HCT116 (cell line): ENCODE results near the gene CDKL1. TPM values are rescaled to one million over a fixed set of nuclear protein-coding genes. Genes with fewer than 3 reads are reported as not detected.

ENCODE experiments used
- ATAC-seq: fragments of 200-7000 bp; cut with Tn5 transposase; 2 replicates; pipeline ENCODE4 v1.9.1; 2020; ENCODE audit warnings: mild to moderate bottlenecking, moderate library complexity
- BruUV-seq: library from RNA; stranded (reverse); fragments of 400-500 nt; replicated peaks from 2 replicates; lab custom pipeline; 2021; lab: Mats Ljungman, UMichigan
- CTCF ChIA-PET: fragments of 300-600 bp; sonication (Branson Sonifier 250); formaldehyde crosslinking; loops from one replicate; lab custom pipeline; 2021; ENCODE audit warnings: antibody characterized with exemption; lab: Charles Lee
- POLR2A ChIA-PET: fragments of 300-600, 350-600 bp; sonication (Branson Sonifier 250); formaldehyde crosslinking; loops from one replicate; lab custom pipeline; 2021; ENCODE audit warnings: antibody characterized with exemption; lab: Charles Lee
- RAD21 ChIA-PET, 2 experiments: fragments of 300-600 bp; sonication (Branson Sonifier 250); formaldehyde crosslinking; loops; one replicate each; lab custom pipeline; 2023; ENCODE audit warnings: low total read pairs in 2 of 2; ENCODE audit not compliant: uncharacterized antibody in 2 of 2, unreplicated experiment in 2 of 2, low non-redundant PET in 1 of 2; lab: Charles Lee
- DNase-seq: peaks from one replicate; pipeline ENCODE4 v3.0.0-alpha.2; 2010; ENCODE audit warnings: low read depth, low spot score
- H2AFZ ChIP-seq: fragments of 200-600 bp; shearing (Covaris generic), sonication (generic); 2 replicates; pipeline ENCODE4 v1.6.1; 2017; ENCODE audit warnings: low read depth, mixed run types, mixed read lengths, antibody characterized with exemption, low read length; ENCODE audit not compliant: poor library complexity, severe bottlenecking
- H3K27ac ChIP-seq: 2 replicates; pipeline ENCODE4 v1.5.1; 2012; ENCODE audit warnings: low read depth, low read length
- H3K27me3 ChIP-seq: fragments of 200-600 bp; sonication (generic); 2 replicates; pipeline ENCODE4 v1.6.1; 2016; ENCODE audit warnings: mixed run types, low read length, mixed read lengths; ENCODE audit not compliant: insufficient read depth
- H3K36me3 ChIP-seq, 2 experiments: fragments of 200-500 bp in 1 of 2; fragments of 200-600 bp in 1 of 2; sonication (Bioruptor generic) in 1 of 2; sonication (generic) in 1 of 2; 2 replicates each; pipeline versions ENCODE4 v1.5.1 to v1.6.1; 2014 to 2016; ENCODE audit warnings: low read length in 2 of 2, inconsistent platforms in 1 of 2, mixed read lengths in 1 of 2, mixed run types in 1 of 2; ENCODE audit not compliant: insufficient read depth in 2 of 2, control insufficient read depth in 1 of 2
- H3K4me1 ChIP-seq, 2 experiments: fragments of 200-600 bp in 1 of 2; sonication (generic) in 1 of 2; 2 replicates each; pipeline versions ENCODE4 v1.5.1 to v1.6.1; 2012 to 2017; ENCODE audit warnings: low read length in 2 of 2, inconsistent platforms in 1 of 2, mild to moderate bottlenecking in 1 of 2, mixed read lengths in 1 of 2, mixed run types in 1 of 2, moderate library complexity in 1 of 2; ENCODE audit not compliant: insufficient read depth in 2 of 2, control insufficient read depth in 1 of 2
- H3K4me2 ChIP-seq: fragments of 200-600 bp; sonication (generic); 2 replicates; pipeline ENCODE4 v1.6.1; 2017; ENCODE audit warnings: mixed run types, low read length, mixed read lengths
- H3K4me3 ChIP-seq, 2 experiments: fragments of 200-600 bp in 1 of 2; sonication (generic) in 1 of 2; replicated peaks in 1 of 2; 2 replicates each; pipeline ENCODE4 v1.5.1; 2011 to 2016; ENCODE audit warnings: low read length in 2 of 2, control low read depth in 1 of 2, low read depth in 1 of 2, mild to moderate bottlenecking in 1 of 2, mixed read lengths in 1 of 2, mixed run types in 1 of 2
- H3K79me2 ChIP-seq: fragments of 200-600 bp; sonication (generic); 2 replicates; pipeline ENCODE4 v1.6.1; 2017; ENCODE audit warnings: mild to moderate bottlenecking, mixed run types, low read length, moderate library complexity, mixed read lengths; ENCODE audit not compliant: insufficient read depth
- H3K9ac ChIP-seq: fragments of 200-600 bp; sonication (generic); 2 replicates; pipeline ENCODE4 v1.6.1; 2016; ENCODE audit warnings: low read length, mixed read lengths
- H3K9me2 ChIP-seq: fragments of 200-600 bp; sonication (generic), shearing (Covaris generic); 2 replicates; pipeline ENCODE4 v1.6.1; 2017; ENCODE audit warnings: mixed run types, mild to moderate bottlenecking, moderate library complexity; ENCODE audit not compliant: insufficient read depth
- H3K9me3 ChIP-seq, 2 experiments: fragments of 200-500 bp in 1 of 2; fragments of 200-600 bp in 1 of 2; sonication (Bioruptor generic) in 1 of 2; sonication (generic) in 1 of 2; 2 replicates each; pipeline ENCODE4 v1.6.1; 2014 to 2017; ENCODE audit warnings: low read length in 2 of 2, mixed read lengths in 2 of 2, inconsistent platforms in 1 of 2, low read depth in 1 of 2, mild to moderate bottlenecking in 1 of 2, mixed run types in 1 of 2, moderate library complexity in 1 of 2; ENCODE audit not compliant: control insufficient read depth in 1 of 2, insufficient read depth in 1 of 2
- H4K20me1 ChIP-seq: fragments of 200-600 bp; sonication (generic), shearing (Covaris generic); 2 replicates; pipeline ENCODE4 v1.6.1; 2017; ENCODE audit warnings: mixed run types, mild to moderate bottlenecking, moderate library complexity; ENCODE audit not compliant: insufficient read depth
- ATF3 ChIP-seq: IDR thresholded peaks from 2 replicates; pipeline ENCODE4 v1.6.1; 2012
- CBX3 ChIP-seq: IDR thresholded peaks from 2 replicates; pipeline ENCODE4 v1.6.1; 2012; ENCODE audit warnings: low read depth
- intact Hi-C: fragments of 100-400 bp; cut with micrococcal nuclease; formaldehyde crosslinking; loops from 2 replicates; pipeline ENCODE4 v1.10.0; 2022
- total RNA-seq: library from RNA; stranded (reverse); gene quantifications from one replicate; pipeline ENCODE4 v1.2.1, GENCODE V29; 2021; ENCODE audit not compliant: unreplicated experiment
- TF ChIP-seq, protein P1 (sequence below), 3 experiments: fragments of 200-600 bp in 1 of 3; sonication (generic) in 1 of 3; IDR thresholded peaks in 2 of 3; conservative IDR thresholded peaks in 1 of 3; 2 replicates each; pipeline ENCODE4 v1.5.1; 2012 to 2017; ENCODE audit warnings: low read depth in 2 of 3, low read length in 2 of 3, antibody characterized with exemption in 1 of 3, borderline replicate concordance in 1 of 3, control low read depth in 1 of 3, mild to moderate bottlenecking in 1 of 3, mixed read lengths in 1 of 3, mixed run types in 1 of 3, moderate library complexity in 1 of 3; ENCODE audit not compliant: insufficient read depth in 1 of 3

CDKL1 gene
- total RNA-seq, 1 experiment from 2014 or later = 7.1 TPM

GRCh38 chr14:50319293-50319692 lies 77.4 kb downstream of the CDKL1 start:
- intact Hi-C loops = loop anchor here (10.0 kb wide), 1 partner anchor 454 kb away; no protein-coding TSS in a partner anchor
- no peaks in the 10 kb centered on the region for H3K9me2 ChIP-seq

More at GRCh38 chr14:50319293-50319692, 77.4 kb downstream of the CDKL1 start:
- ChIA-PET CTCF (interaction anchor here (0.6 to 2.4 kb wide), 3 partner anchors 13 to 458 kb away, joined by 3 to 12 read pairs (median 7); no protein-coding TSS in a partner anchor), POLR2A (no interaction called here), RAD21 (no interaction called here)
- Histone ChIP-seq H3K4me3 (no peak overlapping the region), H3K9me3 (0 out of 4 replicates have a peak, but pooled peaks cover 0 to 2% of the 10 kb centered on the region in 2 experiments), H4K20me1 (no peaks in the 10 kb centered on the region), H2AFZ (no peak overlapping the region), H3K79me2 (0 out of 2 replicates have a peak, but pooled peaks cover 3% of the 10 kb centered on the region), H3K27ac (no peak overlapping the region), H3K4me2 (no peak overlapping the region), H3K9ac (no peak overlapping the region), H3K36me3 (peaks cover 0 to 2% of the 10 kb centered on the region in 2 experiments; a peak in 1 of 4 replicates), H3K4me1 (peaks cover 5 to 10% of the 10 kb centered on the region in 2 experiments), H3K27me3 (no peaks in the 10 kb centered on the region)
- BruUV-seq = no TSS peak
- no peak for DNase-seq
- TF ChIP-seq, protein P1, sequence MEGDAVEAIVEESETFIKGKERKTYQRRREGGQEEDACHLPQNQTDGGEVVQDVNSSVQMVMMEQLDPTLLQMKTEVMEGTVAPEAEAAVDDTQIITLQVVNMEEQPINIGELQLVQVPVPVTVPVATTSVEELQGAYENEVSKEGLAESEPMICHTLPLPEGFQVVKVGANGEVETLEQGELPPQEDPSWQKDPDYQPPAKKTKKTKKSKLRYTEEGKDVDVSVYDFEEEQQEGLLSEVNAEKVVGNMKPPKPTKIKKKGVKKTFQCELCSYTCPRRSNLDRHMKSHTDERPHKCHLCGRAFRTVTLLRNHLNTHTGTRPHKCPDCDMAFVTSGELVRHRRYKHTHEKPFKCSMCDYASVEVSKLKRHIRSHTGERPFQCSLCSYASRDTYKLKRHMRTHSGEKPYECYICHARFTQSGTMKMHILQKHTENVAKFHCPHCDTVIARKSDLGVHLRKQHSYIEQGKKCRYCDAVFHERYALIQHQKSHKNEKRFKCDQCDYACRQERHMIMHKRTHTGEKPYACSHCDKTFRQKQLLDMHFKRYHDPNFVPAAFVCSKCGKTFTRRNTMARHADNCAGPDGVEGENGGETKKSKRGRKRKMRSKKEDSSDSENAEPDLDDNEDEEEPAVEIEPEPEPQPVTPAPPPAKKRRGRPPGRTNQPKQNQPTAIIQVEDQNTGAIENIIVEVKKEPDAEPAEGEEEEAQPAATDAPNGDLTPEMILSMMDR (IDR thresholded peaks at IDR 0.05 in 2 of 3, conservative IDR thresholded peaks at IDR 0.05 in 1 of 3; ENCODE audit: borderline replicate concordance in 1 of 3, insufficient read depth in 1 of 3, low read depth in 2 of 3, low read length in 2 of 3) = no peak
- TF ChIP-seq ATF3 (no peak), CBX3 (no peak)
- ATAC-seq = no peak
